ENCODE data around the gene FGFR3. TPM values are rescaled to one million over a fixed set of nuclear protein-coding genes. Genes with fewer than 3 reads are reported as not detected.
A peak's percentile ranks its signal among the peaks of the same experiment; 100 is the strongest.

FGFR3 gene
- total RNA-seq (under 1 TPM; 0.16 to 0.83 (median 0.56) TPM), polyA plus RNA-seq (10 to 100 TPM in 1 of 3 donors, 1 to 10 TPM in 2; 3.7 to 14.0 (median 6.0) TPM)

GRCh38 chr4:1792832-1793495, at the start of gene FGFR3:
Gene FGFR3 (plus strand): TSS chr4:1793293. CDS start chr4:1793935, 642 bp downstream.
- WGBS, 2 donors = 1 to 2% methylated on average over 95 of the region's 95 CpGs
- H3K27me3 ChIP-seq = peaks cover 32 to 50% (median 47%) of the 10 kb centered on the region in 3 donors

DNA sequence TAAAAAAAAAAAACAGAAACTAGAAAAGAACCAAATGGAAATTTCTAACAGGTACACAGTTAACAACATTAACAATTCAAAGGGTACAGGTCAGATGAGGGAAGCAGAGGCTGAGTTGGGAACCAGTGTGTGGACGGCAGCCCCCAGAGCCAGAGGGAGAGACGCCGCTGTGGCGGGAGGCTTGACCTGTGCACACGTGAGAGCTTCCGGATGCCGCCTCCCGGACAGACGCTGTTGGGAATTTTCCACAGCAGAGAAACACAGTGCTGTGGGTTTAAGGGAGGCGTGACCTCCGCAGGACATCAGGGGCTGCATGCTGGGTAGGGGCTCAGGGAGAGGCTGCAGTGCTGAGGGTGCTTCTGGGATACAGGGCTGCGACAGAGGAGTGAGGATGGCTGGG, 49.5 kb upstream of the FGFR3 start:
- peaks cover 0 to 23% (median 6%) of the 10 kb centered on the region in 4 donors for H3K36me3 ChIP-seq
- intact Hi-C loops (cut with DNase I) = no loop called here
- no peak for TF ChIP-seq POLR2A (IDR thresholded peaks at IDR 0.05)
- TF ChIP-seq EP300 (IDR thresholded peaks at IDR 0.05) = no peak
- TF ChIP-seq POLR2AphosphoS5 (IDR thresholded peaks at IDR 0.05) = no peak
- TF ChIP-seq, protein P1, sequence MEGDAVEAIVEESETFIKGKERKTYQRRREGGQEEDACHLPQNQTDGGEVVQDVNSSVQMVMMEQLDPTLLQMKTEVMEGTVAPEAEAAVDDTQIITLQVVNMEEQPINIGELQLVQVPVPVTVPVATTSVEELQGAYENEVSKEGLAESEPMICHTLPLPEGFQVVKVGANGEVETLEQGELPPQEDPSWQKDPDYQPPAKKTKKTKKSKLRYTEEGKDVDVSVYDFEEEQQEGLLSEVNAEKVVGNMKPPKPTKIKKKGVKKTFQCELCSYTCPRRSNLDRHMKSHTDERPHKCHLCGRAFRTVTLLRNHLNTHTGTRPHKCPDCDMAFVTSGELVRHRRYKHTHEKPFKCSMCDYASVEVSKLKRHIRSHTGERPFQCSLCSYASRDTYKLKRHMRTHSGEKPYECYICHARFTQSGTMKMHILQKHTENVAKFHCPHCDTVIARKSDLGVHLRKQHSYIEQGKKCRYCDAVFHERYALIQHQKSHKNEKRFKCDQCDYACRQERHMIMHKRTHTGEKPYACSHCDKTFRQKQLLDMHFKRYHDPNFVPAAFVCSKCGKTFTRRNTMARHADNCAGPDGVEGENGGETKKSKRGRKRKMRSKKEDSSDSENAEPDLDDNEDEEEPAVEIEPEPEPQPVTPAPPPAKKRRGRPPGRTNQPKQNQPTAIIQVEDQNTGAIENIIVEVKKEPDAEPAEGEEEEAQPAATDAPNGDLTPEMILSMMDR (IDR thresholded peaks at IDR 0.05) = no peak

More at GRCh38 chr4:1792832-1793495, at the start of gene FGFR3:
- Histone ChIP-seq H3K4me1 (peaks cover 0 to 27% (median 22%) of the 10 kb centered on the region in 4 donors), H3K36me3 (no peaks in the 10 kb centered on the region), H3K27ac (peak within 1 kb of the TSS in 1 of 4 donors; percentile 22), H3K4me3 (peak within 1 kb of the TSS in 3 of 4 donors; percentile 46 to 52 (median 50)), H3K9me3 (no peaks in the 10 kb centered on the region)
- intact Hi-C loops (cut with DNase I) = no loop called here
- no peak for DNase-seq
- TF ChIP-seq, protein P1 (IDR thresholded peaks at IDR 0.05) = no peak
- no peak for TF ChIP-seq EP300 (IDR thresholded peaks at IDR 0.05)

GRCh38 chr4:1743975-1744374, 49.1 kb upstream of the FGFR3 start:
- intact Hi-C loops (cut with DNase I) = no loop called here
- no peaks in the 10 kb centered on the region for H3K9me3 ChIP-seq
- no peak overlapping the region for H3K4me3 ChIP-seq
- peaks cover 0 to 12% (median 5%) of the 10 kb centered on the region in 3 donors for H3K27me3 ChIP-seq
- DNase-seq = no peak
- H3K4me1 ChIP-seq = peaks cover 0 to 7% (median 2%) of the 10 kb centered on the region in 4 donors
- 96% methylated on average over 6 of the region's 6 CpGs for WGBS, 2 donors
- no peak overlapping the region for H3K27ac ChIP-seq
- H3K36me3 ChIP-seq = peaks cover 0 to 23% (median 6%) of the 10 kb centered on the region in 4 donors
- TF ChIP-seq POLR2AphosphoS5 (IDR thresholded peaks at IDR 0.05) (no peak), POLR2A (IDR thresholded peaks at IDR 0.05) (no peak), EP300 (IDR thresholded peaks at IDR 0.05) (no peak)
- TF ChIP-seq, protein P1 (IDR thresholded peaks at IDR 0.05) = no peak

More for the DNA sequence above, 49.5 kb upstream of the FGFR3 start:
- H3K27me3 ChIP-seq = peaks cover 0 to 9% (median 2%) of the 10 kb centered on the region in 3 donors
- peaks cover 0 to 4% (median 1%) of the 10 kb centered on the region in 4 donors for H3K4me1 ChIP-seq
- no peak for DNase-seq
- H3K4me3 ChIP-seq = no peak overlapping the region
- H3K9me3 ChIP-seq = no peaks in the 10 kb centered on the region
- H3K27ac ChIP-seq = no peak overlapping the region
- WGBS, 2 donors = 87 to 98% methylated on average over 12 of the region's 12 CpGs

DNA sequence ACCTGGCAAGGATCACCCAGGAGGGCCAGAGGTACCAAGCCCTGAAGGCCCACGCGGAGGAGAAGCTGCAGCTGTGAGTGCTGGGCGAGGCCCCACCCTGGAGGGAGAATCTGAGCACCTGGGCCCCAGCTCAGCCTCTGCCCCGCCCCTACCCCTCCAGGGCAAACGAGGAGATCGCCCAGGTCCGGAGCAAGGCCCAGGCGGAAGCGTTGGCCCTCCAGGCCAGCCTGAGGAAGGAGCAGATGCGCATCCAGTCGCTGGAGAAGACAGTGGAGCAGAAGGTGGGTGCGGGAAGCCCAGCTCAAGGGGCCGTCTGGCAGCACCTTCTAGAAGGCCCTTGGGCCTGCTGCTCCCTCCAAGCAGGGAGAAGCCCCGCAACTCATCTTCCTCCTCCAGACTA, 48.5 kb upstream of the FGFR3 start:
- no peaks in the 10 kb centered on the region for H3K9me3 ChIP-seq
- no peak overlapping the region for H3K4me3 ChIP-seq
- intact Hi-C loops (cut with DNase I) = no loop called here
- H3K36me3 ChIP-seq = peaks cover 0 to 18% (median 6%) of the 10 kb centered on the region in 4 donors
- TF ChIP-seq, protein P1 (IDR thresholded peaks at IDR 0.05) = no peak
- TF ChIP-seq EP300 (IDR thresholded peaks at IDR 0.05) = no peak
- TF ChIP-seq POLR2AphosphoS5 (IDR thresholded peaks at IDR 0.05) = no peak
- TF ChIP-seq POLR2A (IDR thresholded peaks at IDR 0.05) = no peak
- H3K4me1 ChIP-seq = peaks cover 0 to 7% (median 2%) of the 10 kb centered on the region in 4 donors
- H3K27ac ChIP-seq = no peak overlapping the region
- peaks cover 0 to 12% (median 5%) of the 10 kb centered on the region in 3 donors for H3K27me3 ChIP-seq
- no peak for DNase-seq
- WGBS, 2 donors = 80 to 90% methylated on average over 14 of the region's 14 CpGs
